ENCODE results near the gene TLE3.

Gene TLE3

DNA sequence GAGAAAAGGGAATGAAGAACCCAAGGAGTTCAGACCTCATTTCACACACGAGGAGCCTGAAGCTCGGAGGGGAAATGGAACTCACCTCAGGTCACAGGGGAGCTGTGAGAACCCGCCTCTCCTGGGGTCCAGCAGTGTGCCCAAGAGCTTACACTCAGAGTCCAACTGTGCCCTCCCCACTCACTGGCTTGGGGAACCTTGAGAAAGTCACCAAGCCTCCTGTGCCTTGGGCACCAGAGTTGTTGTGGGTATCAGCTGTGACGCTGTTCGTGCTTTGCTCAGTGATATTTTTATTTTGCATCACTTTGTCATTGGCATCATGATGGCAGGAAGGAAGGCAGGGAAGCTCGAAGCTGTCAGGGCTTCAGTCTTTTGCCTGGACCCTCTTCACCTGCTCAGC, 83.4 kb downstream of the TLE3 start:
- no peaks in the 10 kb centered on the region for H3K79me2 ChIP-seq (ENCODE audit: insufficient read depth, low read length)
- no peaks in the 10 kb centered on the region for H3K27me3 ChIP-seq (ENCODE audit: low read length)
- H2AFZ ChIP-seq (ENCODE audit: low read depth, low read length, severe bottlenecking) = no peak overlapping the region
- H3F3A ChIP-seq (ENCODE audit: insufficient read depth) = no peaks in the 10 kb centered on the region
- no peak overlapping the region for H3K4me3 ChIP-seq (ENCODE audit: insufficient read depth, low read length, poor library complexity, severe bottlenecking)
- H3K9ac ChIP-seq (ENCODE audit: low read length) = no peak overlapping the region
- no peak overlapping the region for H3K4me2 ChIP-seq (ENCODE audit: low read depth, low read length, poor library complexity, severe bottlenecking)
- H3K36me3 ChIP-seq (ENCODE audit: low read length) = no peaks in the 10 kb centered on the region
- H3K27ac ChIP-seq (ENCODE audit: low read depth, low read length) = no peak overlapping the region
- H3K9me3 ChIP-seq (ENCODE audit: insufficient read depth, low read length) = no peaks in the 10 kb centered on the region
- TF ChIP-seq EZH2phosphoT487 (conservative IDR thresholded peaks at IDR 0.05; ENCODE audit: low read length) = no peak
- TF ChIP-seq, protein P1, sequence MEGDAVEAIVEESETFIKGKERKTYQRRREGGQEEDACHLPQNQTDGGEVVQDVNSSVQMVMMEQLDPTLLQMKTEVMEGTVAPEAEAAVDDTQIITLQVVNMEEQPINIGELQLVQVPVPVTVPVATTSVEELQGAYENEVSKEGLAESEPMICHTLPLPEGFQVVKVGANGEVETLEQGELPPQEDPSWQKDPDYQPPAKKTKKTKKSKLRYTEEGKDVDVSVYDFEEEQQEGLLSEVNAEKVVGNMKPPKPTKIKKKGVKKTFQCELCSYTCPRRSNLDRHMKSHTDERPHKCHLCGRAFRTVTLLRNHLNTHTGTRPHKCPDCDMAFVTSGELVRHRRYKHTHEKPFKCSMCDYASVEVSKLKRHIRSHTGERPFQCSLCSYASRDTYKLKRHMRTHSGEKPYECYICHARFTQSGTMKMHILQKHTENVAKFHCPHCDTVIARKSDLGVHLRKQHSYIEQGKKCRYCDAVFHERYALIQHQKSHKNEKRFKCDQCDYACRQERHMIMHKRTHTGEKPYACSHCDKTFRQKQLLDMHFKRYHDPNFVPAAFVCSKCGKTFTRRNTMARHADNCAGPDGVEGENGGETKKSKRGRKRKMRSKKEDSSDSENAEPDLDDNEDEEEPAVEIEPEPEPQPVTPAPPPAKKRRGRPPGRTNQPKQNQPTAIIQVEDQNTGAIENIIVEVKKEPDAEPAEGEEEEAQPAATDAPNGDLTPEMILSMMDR (IDR thresholded peaks at IDR 0.05; ENCODE audit: insufficient read depth, low read length, poor library complexity, severe bottlenecking) = no peak
- no peaks in the 10 kb centered on the region for H3K9me2 ChIP-seq (replicated peaks; ENCODE audit: insufficient read depth, low read length)
- H4K20me1 ChIP-seq (ENCODE audit: low read depth, low read length) = no peaks in the 10 kb centered on the region

GRCh38 chr15:70013656-70014313, 83.9 kb downstream of the TLE3 start:
- H2AFZ ChIP-seq (ENCODE audit: low read depth, low read length, severe bottlenecking) = no peak overlapping the region
- H3K27me3 ChIP-seq (ENCODE audit: low read length) = no peaks in the 10 kb centered on the region
- no peaks in the 10 kb centered on the region for H3K79me2 ChIP-seq (ENCODE audit: insufficient read depth, low read length)
- H4K20me1 ChIP-seq (ENCODE audit: low read depth, low read length) = no peaks in the 10 kb centered on the region
- H3K27ac ChIP-seq (ENCODE audit: low read depth, low read length) = no peak overlapping the region
- no peaks in the 10 kb centered on the region for H3K9me2 ChIP-seq (replicated peaks; ENCODE audit: insufficient read depth, low read length)
- no peak overlapping the region for H3K4me3 ChIP-seq (ENCODE audit: insufficient read depth, low read length, poor library complexity, severe bottlenecking)
- no peaks in the 10 kb centered on the region for H3K9me3 ChIP-seq (ENCODE audit: insufficient read depth, low read length)
- H3F3A ChIP-seq (ENCODE audit: insufficient read depth) = no peaks in the 10 kb centered on the region
- no peak overlapping the region for H3K9ac ChIP-seq (ENCODE audit: low read length)
- H3K4me2 ChIP-seq (ENCODE audit: low read depth, low read length, poor library complexity, severe bottlenecking) = no peak overlapping the region
- TF ChIP-seq, protein P1 (IDR thresholded peaks at IDR 0.05; ENCODE audit: insufficient read depth, low read length, poor library complexity, severe bottlenecking) = no peak
- TF ChIP-seq EZH2phosphoT487 (conservative IDR thresholded peaks at IDR 0.05; ENCODE audit: low read length) = no peak
- no peaks in the 10 kb centered on the region for H3K36me3 ChIP-seq (ENCODE audit: low read length)

GRCh38 chr15:70012895-70013294, 84.8 kb downstream of the TLE3 start:
- TF ChIP-seq, protein P1 (IDR thresholded peaks at IDR 0.05; ENCODE audit: insufficient read depth, low read length, poor library complexity, severe bottlenecking) = no peak
- Histone ChIP-seq H3K4me3 (ENCODE audit: insufficient read depth, low read length, poor library complexity, severe bottlenecking) (no peak overlapping the region), H3K79me2 (ENCODE audit: insufficient read depth, low read length) (no peaks in the 10 kb centered on the region), H3F3A (ENCODE audit: insufficient read depth) (no peaks in the 10 kb centered on the region), H4K20me1 (ENCODE audit: low read depth, low read length) (no peaks in the 10 kb centered on the region), H3K27me3 (ENCODE audit: low read length) (no peaks in the 10 kb centered on the region), H2AFZ (ENCODE audit: low read depth, low read length, severe bottlenecking) (no peak overlapping the region), H3K9me2 (replicated peaks; ENCODE audit: insufficient read depth, low read length) (no peaks in the 10 kb centered on the region), H3K27ac (ENCODE audit: low read depth, low read length) (no peak overlapping the region), H3K36me3 (ENCODE audit: low read length) (no peaks in the 10 kb centered on the region), H3K4me2 (ENCODE audit: low read depth, low read length, poor library complexity, severe bottlenecking) (no peak overlapping the region), H3K9me3 (ENCODE audit: insufficient read depth, low read length) (no peaks in the 10 kb centered on the region), H3K9ac (ENCODE audit: low read length) (no peak overlapping the region)
